GM21360 (cell line): ENCODE results near the gene SWAP70.
"Not testable (repeated sequence)": the region's sequence is repeated elsewhere in the genome, so short reads cannot be mapped to it uniquely, and the experiment has no call there.

Experiments used
- ATAC-seq: cut with Tn5 transposase; IDR thresholded peaks from one replicate; pipeline ENCODE4 v1.9.1; 2021; ENCODE audit warnings: mild to moderate bottlenecking, moderate library complexity; ENCODE audit not compliant: unreplicated experiment

SWAP70 gene

GRCh38 chr11:9719566-9720289 lies 55.9 kb downstream of the SWAP70 start:
- ATAC-seq = no peak

GRCh38 chr11:9720290-9720630 lies 56.4 kb downstream of the SWAP70 start:
- ATAC-seq = no peak

- ATAC-seq = no peak
Observed at GRCh38 chr11:9722023-9722422, 58.1 kb downstream of the SWAP70 start.

GRCh38 chr11:9722893-9723292 lies 59.0 kb downstream of the SWAP70 start:
- no peak for ATAC-seq

GRCh38 chr11:9726321-9727022 lies 62.6 kb downstream of the SWAP70 start:
- no peak for ATAC-seq

GRCh38 chr11:9728058-9728457 lies 64.2 kb downstream of the SWAP70 start:
- no peak for ATAC-seq

GRCh38 chr11:9731256-9731655 lies 67.4 kb downstream of the SWAP70 start:
- ATAC-seq = no peak

GRCh38 chr11:9732453-9732852 lies 68.6 kb downstream of the SWAP70 start:
- ATAC-seq = no peak

- ATAC-seq = no peak
Observed at GRCh38 chr11:9733212-9733611, 69.3 kb downstream of the SWAP70 start.

- no peak for ATAC-seq
Observed at GRCh38 chr11:9735236-9735635, 71.4 kb downstream of the SWAP70 start.

GRCh38 chr11:9735919-9736318 lies 72.0 kb downstream of the SWAP70 start:
- ATAC-seq = no peak

- ATAC-seq = no peak
Observed at GRCh38 chr11:9736365-9736764, 72.5 kb downstream of the SWAP70 start.

- ATAC-seq = no peak
Observed at GRCh38 chr11:9738116-9738515, 74.2 kb downstream of the SWAP70 start.

GRCh38 chr11:9738707-9739106 lies 74.8 kb downstream of the SWAP70 start:
- no peak for ATAC-seq

GRCh38 chr11:9739123-9739900 lies 75.4 kb downstream of the SWAP70 start:
- peak; percentile 72 for ATAC-seq

GRCh38 chr11:9740202-9740883 lies 76.5 kb downstream of the SWAP70 start:
- no peak for ATAC-seq

- ATAC-seq = no peak
Observed at GRCh38 chr11:9741260-9741659, 77.4 kb downstream of the SWAP70 start.

GRCh38 chr11:9743512-9743911 lies 79.6 kb downstream of the SWAP70 start:
- ATAC-seq = not testable (repeated sequence)

GRCh38 chr11:9745411-9746211 lies 81.7 kb downstream of the SWAP70 start:
- ATAC-seq = peak; percentile 39

- ATAC-seq = no peak
Observed at GRCh38 chr11:9747229-9747628, 83.4 kb downstream of the SWAP70 start.
